GM12875 (cell line): ENCODE measurements around the gene RAPGEF6.

Experiments
- H3K4me3 ChIP-seq: one replicate; pipeline ENCODE4 v1.5.1; 2011; ENCODE audit warnings: low read depth, low read length, control low read depth
- TF ChIP-seq, protein P1 (sequence below): IDR thresholded peaks from 2 replicates; pipeline ENCODE4 v1.5.1; 2011; ENCODE audit warnings: low read depth, mild to moderate bottlenecking, control low read depth, inconsistent platforms, low read length, moderate library complexity, borderline replicate concordance; ENCODE audit not compliant: insufficient read depth

Gene RAPGEF6

DNA sequence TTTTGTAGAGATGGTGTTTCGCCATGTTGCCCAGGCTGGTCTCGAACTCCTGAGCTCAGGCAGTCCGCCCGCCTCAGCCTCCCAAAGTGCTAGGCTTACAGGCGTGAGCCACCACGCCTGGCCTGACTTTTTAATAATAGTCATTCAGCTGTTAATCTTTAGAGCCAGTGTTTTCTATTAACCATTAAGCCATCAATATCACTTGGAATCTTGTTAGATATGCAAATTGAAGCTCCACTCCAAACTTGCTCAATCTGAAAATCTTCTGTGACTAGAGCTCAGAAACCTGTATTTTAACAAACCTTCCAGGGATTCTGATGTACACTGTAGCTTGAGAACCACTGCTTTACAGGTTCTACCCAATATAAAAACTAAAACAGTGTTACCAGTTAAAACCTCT is 257.7 kb downstream of the RAPGEF6 start:
- TF ChIP-seq, protein P1, sequence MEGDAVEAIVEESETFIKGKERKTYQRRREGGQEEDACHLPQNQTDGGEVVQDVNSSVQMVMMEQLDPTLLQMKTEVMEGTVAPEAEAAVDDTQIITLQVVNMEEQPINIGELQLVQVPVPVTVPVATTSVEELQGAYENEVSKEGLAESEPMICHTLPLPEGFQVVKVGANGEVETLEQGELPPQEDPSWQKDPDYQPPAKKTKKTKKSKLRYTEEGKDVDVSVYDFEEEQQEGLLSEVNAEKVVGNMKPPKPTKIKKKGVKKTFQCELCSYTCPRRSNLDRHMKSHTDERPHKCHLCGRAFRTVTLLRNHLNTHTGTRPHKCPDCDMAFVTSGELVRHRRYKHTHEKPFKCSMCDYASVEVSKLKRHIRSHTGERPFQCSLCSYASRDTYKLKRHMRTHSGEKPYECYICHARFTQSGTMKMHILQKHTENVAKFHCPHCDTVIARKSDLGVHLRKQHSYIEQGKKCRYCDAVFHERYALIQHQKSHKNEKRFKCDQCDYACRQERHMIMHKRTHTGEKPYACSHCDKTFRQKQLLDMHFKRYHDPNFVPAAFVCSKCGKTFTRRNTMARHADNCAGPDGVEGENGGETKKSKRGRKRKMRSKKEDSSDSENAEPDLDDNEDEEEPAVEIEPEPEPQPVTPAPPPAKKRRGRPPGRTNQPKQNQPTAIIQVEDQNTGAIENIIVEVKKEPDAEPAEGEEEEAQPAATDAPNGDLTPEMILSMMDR = no peak

DNA sequence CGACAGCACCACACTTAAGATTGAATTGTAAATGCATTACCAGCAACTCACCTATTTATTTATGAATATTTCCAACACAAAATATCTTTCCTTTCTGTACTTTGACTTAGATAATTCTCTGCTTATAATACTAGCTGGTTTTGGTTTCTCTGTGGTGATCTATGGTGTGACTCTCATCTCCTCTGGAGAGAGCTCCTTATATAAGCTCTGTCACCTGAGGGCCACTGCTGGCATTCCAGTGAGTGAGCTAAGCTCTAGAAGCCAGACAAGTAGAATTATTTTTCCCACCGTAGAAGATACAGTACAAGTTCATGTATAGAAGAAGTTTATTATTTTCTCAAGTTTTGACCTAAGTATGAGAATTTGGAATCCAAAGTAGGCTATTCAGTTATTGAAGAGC is 259.7 kb downstream of the RAPGEF6 start:
- H3K4me3 ChIP-seq = no peak overlapping the region

More for the DNA sequence above, 257.7 kb downstream of the RAPGEF6 start:
- H3K4me3 ChIP-seq = no peak overlapping the region

More for the DNA sequence above, 259.7 kb downstream of the RAPGEF6 start:
- TF ChIP-seq, protein P1 = no peak
